ENCODE data around the gene GMPPA.

GMPPA gene

DNA sequence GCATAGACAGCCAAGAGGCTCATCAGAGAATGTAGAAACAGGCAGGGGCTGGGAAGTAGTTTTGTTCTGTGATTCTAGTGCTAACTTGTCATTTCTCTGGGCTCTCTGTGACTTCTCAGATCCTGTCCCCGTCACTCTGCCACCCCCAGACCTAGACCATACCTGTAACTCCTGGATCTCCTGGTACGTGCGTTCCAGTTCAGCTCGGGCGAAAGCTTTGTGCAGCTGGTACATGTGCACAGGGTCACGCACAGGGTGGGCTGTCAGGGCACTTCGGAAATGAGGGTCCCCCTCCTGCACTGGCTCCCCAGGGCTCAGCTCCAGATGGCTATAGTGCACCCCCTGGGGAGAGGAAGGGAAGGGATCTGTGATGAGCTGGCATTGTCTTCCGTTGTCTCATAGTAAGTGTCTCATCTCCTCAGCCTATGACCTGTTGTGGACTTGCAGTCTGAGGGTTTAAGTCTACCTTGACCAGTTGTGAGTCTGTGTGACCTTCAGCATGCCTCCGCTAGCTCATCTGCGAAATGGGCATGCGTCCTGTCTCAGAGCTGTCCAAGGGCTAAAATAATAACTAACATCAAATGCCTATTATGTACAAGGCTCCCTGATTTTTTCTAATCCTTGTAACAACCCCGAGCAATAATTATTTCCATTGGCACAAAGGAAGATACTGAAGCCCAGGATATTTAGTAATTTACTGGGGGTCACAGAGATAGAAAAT lies 42.3 kb downstream of the GMPPA start:
- no peak for DNase-seq

DNA sequence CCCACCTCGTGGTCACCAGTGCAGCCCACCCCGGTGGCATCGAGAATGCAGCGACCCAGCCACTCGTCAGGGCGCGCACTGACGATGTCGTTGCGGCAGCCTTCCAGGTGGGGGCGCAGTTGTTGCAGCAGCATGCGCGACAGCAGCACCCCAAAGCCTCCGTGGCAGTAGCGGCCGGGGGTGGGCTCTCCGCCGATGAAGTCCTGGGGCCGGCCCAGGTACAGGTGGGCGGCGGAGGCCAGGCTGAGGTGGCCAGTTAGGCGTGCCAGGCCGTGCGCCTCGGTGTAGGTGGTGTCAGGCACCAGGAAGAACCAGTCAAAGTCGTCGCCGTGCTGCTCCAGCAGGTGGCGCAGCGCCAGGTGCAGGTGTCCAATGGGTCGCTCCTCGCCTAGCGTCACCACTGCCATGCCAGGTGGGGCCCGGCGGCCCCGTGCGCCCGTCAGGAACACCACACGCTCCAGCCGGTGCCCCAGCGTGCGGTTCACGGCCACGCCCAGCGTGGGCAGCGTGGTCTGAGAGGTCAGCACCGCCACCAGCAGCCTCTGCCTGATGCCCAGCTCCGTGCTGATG lies 43.0 kb downstream of the GMPPA start:
- DNase-seq, result peak; percentile 79

DNA sequence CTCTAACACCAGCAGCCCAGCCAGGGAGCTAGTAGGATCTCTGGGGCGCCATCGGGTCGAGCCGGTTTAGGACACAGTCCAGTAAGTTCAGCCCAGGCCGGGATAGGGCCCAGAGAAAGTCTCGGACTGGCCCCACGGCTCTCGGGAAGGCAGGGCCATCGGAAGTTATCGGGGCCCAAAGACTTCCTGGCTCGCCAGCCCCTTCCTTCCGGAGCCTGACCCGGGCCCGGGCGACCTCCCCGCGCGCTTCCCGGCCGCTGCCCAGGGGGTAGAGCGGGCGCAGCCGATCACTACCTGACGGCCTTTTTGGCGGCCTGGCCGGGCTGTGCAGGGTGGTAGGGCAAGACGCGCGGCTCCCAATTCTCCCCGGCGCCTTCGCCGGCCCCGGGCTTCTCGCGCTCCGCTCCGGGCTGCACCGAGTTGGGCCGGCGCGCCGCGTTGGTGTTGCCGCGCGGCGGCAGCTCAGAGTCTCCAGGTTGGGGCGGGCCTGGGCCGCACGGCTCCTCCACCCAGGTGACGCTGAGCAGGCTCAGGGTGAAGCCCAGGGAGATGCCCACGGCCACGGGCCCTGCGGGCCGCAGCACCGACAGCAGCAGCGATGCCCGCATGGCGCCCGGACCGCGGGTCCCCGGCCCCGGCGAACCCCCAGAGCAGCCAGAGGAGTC lies 44.4 kb downstream of the GMPPA start:
- no peak for DNase-seq

DNA sequence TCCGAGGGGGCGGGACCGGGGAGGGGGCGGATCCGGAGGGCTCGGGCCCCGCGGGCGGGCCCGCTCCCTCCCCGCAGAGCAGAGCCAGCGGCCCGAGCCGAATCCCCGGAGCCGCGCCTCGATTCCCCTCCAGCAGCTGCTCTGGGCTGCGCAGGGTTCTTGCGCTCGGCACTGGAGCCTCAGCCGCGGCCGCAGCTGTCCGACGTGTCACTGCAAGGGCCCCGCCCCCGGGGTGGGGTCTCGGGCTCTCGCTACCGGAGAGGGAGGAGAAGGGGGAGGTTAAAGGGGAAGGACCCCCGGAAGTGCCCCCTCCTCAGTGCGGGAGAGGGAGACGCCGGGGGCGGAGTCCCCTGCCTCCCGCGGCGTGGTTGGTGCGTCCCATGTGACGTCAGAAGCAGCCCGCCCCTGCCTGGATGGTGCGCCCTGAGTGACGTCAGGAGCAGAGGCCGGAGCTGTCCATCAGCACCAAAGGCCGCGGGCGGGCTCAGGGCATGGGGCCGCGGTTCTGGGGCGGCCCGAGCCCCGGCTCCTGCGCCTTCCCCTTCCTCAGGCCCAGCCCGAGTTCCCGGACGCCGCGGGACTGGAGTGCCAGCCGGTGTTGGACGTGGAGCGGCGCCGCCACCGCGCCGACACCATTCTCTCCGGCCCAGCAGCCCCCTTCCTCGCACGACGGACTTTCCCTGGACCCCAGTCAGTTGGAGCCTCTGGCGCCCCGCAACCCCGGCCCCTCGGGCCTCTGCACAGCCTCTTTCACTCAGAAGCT lies 45.1 kb downstream of the GMPPA start, which contains the start of the genes CHPF and TMEM198:
Gene CHPF (minus strand): TSS at position 214 of the 763 bp plus-strand sequence. CDS start 271 bp downstream, outside the sequence.
Gene TMEM198 (plus strand): TSS at position 433 of the 763 bp plus-strand sequence. CDS start 700 bp downstream, outside the sequence.
- peak; percentile 90 for DNase-seq

DNA sequence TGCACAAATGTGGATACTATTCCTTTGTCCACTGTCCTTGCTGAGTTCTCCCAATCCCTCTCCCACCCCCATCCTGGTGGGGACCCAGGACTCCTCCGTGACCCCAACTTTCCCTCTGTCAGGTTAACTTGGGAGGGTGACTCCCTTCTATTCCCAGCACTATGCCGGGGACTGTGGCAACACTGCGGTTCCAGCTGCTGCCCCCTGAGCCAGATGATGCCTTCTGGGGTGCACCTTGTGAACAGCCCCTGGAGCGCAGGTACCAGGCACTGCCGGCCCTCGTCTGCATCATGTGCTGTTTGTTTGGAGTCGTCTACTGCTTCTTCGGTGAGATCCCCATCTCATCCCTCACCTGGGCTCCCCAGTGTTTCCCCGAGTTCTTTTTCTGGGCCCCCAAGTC lies 45.9 kb downstream of the GMPPA start:
- no peak for DNase-seq

DNA sequence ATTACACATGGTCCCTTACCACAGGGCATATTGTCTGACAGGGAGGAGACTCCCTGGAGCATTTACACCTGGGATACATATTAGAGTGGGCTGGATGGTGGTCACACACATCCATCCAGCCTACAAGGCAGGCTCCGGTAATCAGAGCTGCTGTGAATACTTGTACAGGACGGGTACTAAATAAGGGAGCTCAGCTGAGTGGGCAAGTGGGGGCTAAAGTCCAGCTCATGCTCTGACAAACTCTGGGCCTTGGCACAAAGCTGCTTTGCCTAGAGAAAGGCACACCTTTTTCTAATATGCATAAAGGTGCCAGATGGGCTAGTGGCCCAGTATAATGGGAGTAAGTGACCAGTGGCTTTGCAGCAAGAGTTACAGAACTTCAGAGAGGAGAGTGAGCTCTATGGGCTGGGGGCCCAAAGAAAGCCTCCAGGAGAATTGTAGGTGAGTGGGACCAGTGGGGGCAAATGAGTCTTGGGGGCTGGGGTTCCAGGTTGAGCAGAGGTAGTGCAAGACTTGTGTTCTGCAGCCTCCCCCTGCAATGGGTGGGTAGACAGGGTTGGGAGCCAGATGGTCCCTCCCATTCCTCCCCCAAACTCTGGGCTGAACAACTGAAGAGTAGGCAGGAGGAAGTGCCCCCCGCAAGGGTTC lies 46.7 kb downstream of the GMPPA start:
- no peak for DNase-seq

DNA sequence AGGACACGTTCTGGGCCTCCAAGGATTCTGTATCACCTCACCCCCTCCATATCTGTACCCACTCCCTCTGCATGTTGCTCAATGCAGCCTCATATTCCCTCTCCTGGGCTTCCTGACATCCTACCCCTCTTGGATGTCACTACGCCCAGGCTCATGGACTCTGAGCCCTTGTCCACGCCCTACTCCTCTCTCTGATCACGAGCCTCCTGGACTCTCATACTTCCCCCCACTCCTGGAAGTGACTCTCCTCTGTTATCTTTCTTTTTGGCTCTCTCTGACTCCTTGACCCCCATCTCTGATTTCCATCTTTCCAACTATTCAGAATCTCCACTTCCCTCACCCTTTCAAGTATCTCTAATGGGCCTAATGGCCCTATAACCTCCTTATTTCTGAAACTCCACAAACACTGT lies 47.3 kb downstream of the GMPPA start:
- DNase-seq, result no peak

DNA sequence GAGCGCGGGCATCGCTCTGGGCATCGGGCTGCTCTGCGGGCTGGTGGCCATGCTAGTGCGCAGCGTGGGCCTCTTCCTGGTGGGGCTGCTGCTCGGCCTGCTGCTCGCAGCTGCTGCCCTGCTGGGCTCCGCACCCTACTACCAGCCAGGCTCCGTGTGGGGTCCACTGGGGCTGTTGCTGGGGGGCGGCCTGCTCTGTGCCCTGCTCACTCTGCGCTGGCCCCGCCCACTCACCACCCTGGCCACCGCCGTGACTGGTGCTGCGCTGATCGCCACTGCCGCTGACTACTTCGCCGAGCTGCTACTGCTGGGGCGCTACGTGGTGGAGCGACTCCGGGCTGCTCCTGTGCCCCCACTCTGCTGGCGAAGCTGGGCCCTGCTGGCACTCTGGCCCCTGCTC lies 48.9 kb downstream of the GMPPA start:
- no peak for DNase-seq

DNA sequence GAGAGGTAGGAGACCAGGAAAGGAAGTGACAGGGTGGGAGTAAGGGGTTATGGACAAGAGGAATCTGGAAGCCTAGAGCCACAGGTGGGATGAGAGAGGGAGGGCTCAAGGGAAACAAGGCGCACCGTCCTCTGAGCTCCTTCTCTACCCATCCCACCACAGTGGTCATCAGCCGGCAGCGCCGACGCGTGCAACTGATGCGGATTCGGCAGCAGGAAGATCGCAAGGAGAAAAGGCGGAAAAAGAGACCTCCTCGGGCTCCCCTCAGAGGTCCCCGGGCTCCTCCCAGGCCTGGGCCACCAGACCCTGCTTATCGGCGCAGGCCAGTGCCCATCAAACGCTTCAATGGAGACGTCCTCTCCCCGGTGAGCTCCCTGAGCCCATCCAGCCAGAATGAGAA lies 50.3 kb downstream of the GMPPA start:
- DNase-seq, result no peak

DNA sequence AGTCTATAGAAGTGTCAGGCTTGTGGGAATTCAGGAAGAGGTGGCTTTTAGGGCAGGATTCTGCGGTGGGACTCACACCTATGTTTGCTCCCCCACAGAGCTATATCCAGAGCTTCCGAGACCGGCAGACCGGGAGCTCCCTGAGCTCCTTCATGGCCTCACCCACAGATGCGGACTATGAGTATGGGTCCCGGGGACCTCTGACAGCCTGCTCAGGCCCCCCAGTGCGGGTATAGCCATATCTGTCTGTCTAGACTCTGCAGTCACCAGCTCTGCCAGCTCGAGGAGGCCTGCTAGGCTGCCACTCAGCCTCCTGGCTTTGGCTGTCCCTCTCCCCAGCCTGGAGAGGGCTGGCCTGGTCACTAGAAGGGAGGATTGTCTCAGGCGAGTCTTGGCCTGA lies 50.9 kb downstream of the GMPPA start:
- no peak for DNase-seq

DNA sequence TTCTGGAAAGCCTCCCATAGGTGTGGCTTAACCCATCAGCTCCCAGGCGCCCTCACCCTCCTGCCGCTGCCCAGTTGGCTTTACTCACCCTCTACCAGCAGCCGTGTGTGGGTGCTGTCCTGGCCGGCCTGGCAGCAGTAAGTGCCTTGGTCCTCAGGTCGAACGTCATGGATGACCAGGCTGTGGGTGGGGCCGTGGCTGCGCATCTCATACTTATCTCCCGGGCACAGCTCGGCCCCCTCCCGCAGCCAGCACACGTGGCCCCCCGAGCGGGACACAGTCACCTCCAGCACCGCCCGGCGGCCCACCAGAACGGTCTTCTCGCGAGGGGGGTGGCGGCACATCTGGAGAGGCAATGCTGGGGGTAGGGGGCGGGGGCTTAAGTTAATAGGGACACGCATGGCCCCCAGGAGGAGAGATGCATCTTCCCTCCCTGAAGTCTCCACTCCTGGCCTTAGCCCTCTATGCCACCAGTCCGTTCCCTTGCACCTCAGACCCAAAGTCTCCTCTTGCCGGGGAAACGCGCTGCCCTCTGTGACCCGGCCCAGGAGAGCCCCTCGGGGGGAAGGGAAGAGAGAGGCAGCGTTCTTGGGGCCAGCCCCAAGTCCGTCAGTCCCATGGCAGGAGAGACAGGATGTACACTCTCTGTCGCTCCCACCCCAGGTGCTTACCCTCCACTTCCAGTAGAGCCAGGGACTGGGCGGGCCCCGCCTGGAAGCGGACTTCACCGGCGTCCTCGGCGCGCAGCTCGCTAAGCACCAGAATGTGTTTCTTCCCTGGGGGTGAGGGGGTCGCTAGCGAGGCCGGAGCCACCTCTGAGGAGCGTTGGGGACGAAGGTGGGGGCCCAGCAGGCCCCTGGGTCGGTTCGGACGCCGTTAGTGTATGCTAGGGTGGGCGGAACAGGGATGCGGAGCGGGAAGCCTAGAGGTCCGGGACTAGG lies 53.0 kb downstream of the GMPPA start:
- DNase-seq, result no peak

DNA sequence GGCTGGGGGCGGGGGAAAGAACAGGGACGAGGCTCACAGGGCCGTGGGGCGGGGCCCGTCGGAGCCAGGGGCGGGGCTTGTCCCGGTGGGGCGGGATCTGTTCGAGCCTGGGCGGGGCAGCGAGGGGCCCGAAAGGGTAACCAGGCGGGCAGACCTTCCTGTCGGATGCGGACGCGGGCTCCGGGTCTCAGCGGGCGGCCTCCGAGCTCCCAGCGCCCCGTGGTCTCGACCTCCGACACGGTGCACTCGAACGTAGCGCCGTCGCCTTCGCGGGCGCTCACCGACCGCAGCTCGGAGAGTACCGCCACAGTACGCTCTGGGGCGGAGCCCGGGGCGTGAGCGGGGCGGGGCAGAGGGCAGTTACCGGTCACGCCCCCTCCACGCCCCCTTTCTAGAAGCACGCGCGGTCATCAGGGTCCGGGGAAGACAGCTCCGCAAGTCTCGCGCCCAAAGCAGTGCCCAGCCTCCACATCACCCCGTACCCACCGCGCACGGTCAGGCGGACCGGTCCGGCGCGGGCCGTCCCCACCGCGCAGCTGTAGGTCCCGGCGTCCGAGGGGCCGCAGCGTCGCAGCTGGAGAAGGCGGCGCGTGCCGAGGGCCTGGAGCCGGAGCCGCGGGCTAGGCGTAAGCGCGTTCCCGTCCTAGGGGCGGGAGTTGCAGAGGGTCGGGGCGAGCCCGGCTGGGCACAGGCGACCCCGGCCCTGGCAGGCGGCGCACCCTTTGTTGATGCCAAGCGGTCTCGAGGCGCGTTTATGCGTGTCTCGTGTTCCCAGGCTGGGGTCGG lies 53.9 kb downstream of the GMPPA start:
- peak; percentile 72 for DNase-seq

DNA sequence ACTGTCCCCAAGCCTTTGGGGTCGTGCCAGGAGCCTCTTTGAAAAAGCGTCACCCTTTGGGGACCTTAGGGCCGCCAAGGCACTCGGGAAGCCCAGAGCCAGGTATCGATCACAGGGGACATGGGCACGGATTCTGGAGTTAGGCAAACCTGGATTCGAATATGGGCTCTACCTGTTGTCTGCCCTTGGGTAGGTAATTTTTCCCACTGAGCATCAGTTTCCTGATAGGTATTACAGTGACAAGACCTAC lies 54.4 kb downstream of the GMPPA start:
- no peak for DNase-seq

DNA sequence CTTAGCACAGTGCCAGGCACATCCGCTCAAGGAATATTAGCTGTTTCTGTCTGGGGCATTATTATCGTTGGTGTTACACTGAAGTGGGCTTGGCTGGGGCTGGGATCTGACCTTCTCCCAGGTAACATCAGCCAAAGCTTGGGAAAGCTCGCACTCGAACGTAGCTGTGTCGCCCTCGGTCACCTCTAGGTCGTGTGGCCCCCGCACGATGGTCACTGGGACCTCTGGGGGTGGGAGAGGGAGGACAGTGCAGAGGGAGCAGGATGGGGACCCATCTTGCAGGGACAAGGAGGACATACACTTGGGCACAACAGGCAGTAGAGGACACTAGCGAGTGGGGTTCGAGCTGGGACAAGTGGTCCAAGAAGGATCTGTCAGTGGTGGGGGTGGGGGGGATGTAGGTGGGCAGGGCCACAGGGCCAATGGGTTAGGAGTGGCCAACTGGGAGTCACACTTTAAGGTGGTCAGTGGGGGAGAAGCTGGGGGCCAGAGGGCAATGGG lies 54.8 kb downstream of the GMPPA start:
- DNase-seq, result no peak

DNA sequence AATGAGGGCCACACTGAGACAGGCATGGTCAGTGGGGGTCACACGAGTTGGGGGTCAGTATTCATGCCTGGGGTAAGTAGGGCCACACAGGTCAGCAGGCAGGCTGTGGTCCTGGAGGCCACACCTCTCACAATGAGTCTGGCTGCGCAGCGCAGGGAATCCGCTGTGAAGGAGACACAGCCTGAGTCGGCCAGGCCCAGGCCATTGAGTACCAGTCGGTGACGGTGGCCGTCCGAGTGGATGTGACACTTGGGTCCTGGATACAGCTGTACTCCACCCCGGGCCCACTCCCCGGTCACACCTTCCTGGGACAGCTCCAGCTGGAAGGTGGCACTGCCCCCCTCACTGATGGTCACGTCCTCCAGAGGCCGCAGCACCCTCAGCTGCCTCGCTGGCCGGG lies 55.7 kb downstream of the GMPPA start:
- DNase-seq, result no peak

DNA sequence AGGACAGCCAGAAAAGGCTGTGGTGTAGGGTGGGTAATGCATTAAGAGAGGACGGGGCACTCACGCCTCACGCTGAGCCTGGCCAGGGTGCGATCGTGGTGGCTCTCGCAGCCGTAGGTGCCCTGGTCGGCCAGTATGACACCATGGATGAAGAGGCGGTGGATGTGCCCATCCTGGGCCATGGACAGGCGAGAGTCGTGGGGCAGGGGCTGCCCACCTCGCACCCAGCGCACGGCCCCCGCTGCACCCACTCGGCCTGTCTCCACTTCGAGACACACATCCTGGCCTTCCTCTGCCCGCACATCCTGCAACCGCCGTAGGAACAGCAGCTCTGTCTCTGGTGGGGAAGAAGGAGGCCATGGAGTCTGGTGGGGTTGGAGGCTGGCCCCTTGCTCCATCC lies 57.3 kb downstream of the GMPPA start:
- DNase-seq, result no peak

DNA sequence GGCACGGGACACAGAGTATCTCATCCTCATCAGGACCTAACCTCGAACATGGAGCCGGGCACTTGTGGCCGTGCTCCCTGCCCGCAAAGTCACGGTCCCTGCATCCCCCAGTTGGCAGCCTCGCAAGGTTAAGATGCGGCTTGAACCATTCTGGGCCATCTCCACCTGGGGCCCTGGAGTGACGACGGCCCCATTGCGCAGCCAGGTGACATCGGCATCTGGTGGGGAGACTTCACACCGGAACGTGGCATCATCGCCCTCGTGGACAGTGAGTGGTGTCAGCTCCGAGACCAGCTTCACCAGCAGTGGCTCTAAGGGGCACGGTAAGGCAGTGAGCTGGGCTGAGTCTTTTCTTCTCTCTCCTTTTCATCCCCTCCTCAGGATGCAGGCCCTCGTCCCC lies 57.7 kb downstream of the GMPPA start:
- DNase-seq, result no peak
